ENCODE data around the gene CWC27. TPM values are rescaled to one million over a fixed set of nuclear protein-coding genes. Genes with fewer than 3 reads are reported as not detected.

The CWC27 gene
- total and polyA plus RNA-seq, 8 donors, result 5.8 to 25.7 (median 14.3) TPM; not detected in 1

DNA sequence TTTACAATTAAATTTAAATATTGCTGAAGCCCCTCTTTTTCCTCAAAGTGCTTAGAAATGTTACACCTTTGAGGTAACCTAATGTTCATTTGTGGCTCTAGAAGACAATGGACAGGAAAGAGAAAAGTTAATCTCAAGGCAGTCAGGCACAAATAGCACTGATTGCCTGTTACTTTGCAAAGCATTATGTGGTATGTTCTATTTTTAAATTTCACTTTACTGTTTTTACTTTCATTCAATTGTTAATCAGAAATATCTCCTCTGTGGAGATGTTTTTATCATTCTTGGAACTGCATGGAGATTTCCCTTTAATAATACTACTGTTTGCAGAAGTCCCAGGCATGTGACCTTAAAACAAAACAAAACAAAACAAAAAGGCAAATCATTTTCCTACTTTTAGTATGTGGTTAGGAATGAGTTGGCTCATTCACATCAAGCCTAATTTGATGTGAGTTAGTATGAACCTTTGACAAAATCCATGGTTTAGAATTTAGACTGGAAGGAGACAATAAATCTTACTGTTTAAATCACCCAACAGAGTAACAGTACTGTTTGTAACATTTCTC is 67.5 kb downstream of the CWC27 start:
- no peaks in the 10 kb centered on the region for H3K27me3 ChIP-seq
- intact Hi-C loops (cut with DNase I; ENCODE audit: low total_unique reads), result no loop called here
- no peak for TF ChIP-seq POLR2A (IDR thresholded peaks at IDR 0.05)
- no peak for TF ChIP-seq POLR2AphosphoS5 (IDR thresholded peaks at IDR 0.05)
- TF ChIP-seq, protein P1, sequence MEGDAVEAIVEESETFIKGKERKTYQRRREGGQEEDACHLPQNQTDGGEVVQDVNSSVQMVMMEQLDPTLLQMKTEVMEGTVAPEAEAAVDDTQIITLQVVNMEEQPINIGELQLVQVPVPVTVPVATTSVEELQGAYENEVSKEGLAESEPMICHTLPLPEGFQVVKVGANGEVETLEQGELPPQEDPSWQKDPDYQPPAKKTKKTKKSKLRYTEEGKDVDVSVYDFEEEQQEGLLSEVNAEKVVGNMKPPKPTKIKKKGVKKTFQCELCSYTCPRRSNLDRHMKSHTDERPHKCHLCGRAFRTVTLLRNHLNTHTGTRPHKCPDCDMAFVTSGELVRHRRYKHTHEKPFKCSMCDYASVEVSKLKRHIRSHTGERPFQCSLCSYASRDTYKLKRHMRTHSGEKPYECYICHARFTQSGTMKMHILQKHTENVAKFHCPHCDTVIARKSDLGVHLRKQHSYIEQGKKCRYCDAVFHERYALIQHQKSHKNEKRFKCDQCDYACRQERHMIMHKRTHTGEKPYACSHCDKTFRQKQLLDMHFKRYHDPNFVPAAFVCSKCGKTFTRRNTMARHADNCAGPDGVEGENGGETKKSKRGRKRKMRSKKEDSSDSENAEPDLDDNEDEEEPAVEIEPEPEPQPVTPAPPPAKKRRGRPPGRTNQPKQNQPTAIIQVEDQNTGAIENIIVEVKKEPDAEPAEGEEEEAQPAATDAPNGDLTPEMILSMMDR (IDR thresholded peaks at IDR 0.05), result no peak
- no peak for TF ChIP-seq EP300 (IDR thresholded peaks at IDR 0.05)

DNA sequence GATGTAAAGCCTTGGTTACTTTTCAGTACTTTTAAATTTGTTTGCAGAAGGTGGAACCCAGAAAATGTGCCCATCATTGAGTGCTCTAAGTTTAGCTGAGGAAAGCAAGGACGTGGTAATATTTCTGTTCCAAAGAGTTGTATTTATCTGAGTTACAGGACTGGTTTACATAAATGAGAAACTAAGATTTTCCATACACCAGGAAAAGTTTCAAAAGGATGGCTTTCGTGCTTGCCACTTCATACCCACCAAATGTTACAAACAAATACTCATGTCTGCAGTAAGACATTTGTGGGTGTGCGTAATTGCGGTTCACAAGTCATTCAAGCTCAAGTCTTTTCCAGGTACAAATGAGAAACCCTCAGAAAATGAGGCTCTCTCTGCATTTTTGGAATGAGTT is 68.1 kb downstream of the CWC27 start:
- no peaks in the 10 kb centered on the region for H3K27me3 ChIP-seq
- 72 to 87% (median 82%) methylated on average over 4 of the region's 4 CpGs for WGBS, 5 donors
- H3K4me3 ChIP-seq, result no peak overlapping the region
- intact Hi-C loops (cut with DNase I; ENCODE audit: low total_unique reads), result no loop called here
- H3K27ac ChIP-seq, result peak overlapping the region in 2 of 5 donors; percentile 5 to 44
- H3K9me3 ChIP-seq, result no peaks in the 10 kb centered on the region
- peaks cover 0 to 34% (median 16%) of the 10 kb centered on the region in 4 donors for H3K4me1 ChIP-seq
- TF ChIP-seq, protein P1 (IDR thresholded peaks at IDR 0.05), result no peak
- TF ChIP-seq EP300 (IDR thresholded peaks at IDR 0.05), result no peak
- TF ChIP-seq POLR2A (IDR thresholded peaks at IDR 0.05), result no peak
- no peak for TF ChIP-seq POLR2AphosphoS5 (IDR thresholded peaks at IDR 0.05)
- peaks cover 0 to 12% (median 4%) of the 10 kb centered on the region in 4 donors for H3K36me3 ChIP-seq
- no peak for DNase-seq

More for the DNA sequence above, 67.5 kb downstream of the CWC27 start:
- Histone ChIP-seq H3K9me3 (no peaks in the 10 kb centered on the region), H3K36me3 (peaks cover 0 to 7% (median 4%) of the 10 kb centered on the region in 4 donors), H3K4me3 (no peak overlapping the region), H3K4me1 (peaks cover 0 to 34% (median 16%) of the 10 kb centered on the region in 4 donors), H3K27ac (peak overlapping the region in 2 of 5 donors; percentile 18 to 44)
- no peak for DNase-seq

DNA sequence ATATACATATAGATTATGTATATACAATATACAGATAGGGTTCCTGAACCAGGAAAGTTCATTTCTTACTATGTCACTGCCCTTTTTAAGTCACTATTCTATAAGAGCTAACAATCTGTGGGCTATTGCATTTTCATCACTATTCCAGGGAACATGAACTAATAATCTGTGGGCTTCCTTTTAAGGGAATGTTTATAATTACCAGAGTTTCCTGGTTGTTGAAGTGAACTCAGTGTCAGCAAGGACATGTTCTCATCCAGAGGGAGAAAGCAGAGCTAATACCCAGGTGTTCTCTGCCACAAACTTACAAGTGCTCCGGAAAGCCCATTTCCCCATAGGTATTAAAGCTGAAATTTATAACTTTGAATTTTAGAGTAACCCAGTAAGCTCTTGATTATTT is 69.6 kb downstream of the CWC27 start:
- intact Hi-C loops (cut with DNase I; ENCODE audit: low total_unique reads), result no loop called here
- no peaks in the 10 kb centered on the region for H3K27me3 ChIP-seq
- no peak overlapping the region for H3K4me3 ChIP-seq
- H3K36me3 ChIP-seq, result peaks cover 0 to 23% (median 4%) of the 10 kb centered on the region in 4 donors
- no peaks in the 10 kb centered on the region for H3K9me3 ChIP-seq
- DNase-seq, result no peak
- no peak for TF ChIP-seq POLR2A (IDR thresholded peaks at IDR 0.05)
- TF ChIP-seq, protein P1 (IDR thresholded peaks at IDR 0.05), result no peak
- TF ChIP-seq EP300 (IDR thresholded peaks at IDR 0.05), result no peak
- no peak for TF ChIP-seq POLR2AphosphoS5 (IDR thresholded peaks at IDR 0.05)
- 75 to 86% (median 82%) methylated on average over 1 of the region's 1 CpG for WGBS, 5 donors
- H3K27ac ChIP-seq, result peak overlapping the region in 1 of 5 donors; percentile 44
- H3K4me1 ChIP-seq, result peaks cover 0 to 34% (median 16%) of the 10 kb centered on the region in 4 donors

DNA sequence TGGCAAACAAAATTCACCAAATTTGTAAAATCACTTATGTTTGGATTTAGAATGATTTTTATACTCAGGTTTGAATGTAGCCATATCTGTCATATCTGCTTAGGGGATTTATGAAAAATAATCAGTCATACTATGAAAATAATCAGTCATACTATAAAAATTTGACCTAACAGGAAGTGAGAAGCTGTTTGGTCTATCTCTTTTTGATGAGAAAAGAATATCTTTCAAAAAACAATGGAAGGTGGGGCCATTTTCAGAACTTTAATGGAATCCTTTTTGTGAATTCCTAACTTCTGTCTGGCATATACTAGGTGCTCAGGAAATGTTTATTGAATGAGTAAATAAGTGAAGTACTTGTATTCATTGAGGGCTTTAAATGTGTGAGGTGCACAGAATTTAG is 70.1 kb downstream of the CWC27 start:
- no peaks in the 10 kb centered on the region for H3K27me3 ChIP-seq
- intact Hi-C loops (cut with DNase I; ENCODE audit: low total_unique reads), result no loop called here
- H3K27ac ChIP-seq, result no peak overlapping the region
- H3K36me3 ChIP-seq, result peaks cover 0 to 23% (median 4%) of the 10 kb centered on the region in 4 donors
- DNase-seq, result no peak
- TF ChIP-seq, protein P1 (IDR thresholded peaks at IDR 0.05), result no peak
- TF ChIP-seq EP300 (IDR thresholded peaks at IDR 0.05), result no peak
- TF ChIP-seq POLR2A (IDR thresholded peaks at IDR 0.05), result no peak
- TF ChIP-seq POLR2AphosphoS5 (IDR thresholded peaks at IDR 0.05), result no peak
- no peak overlapping the region for H3K4me3 ChIP-seq
- peaks cover 0 to 32% (median 16%) of the 10 kb centered on the region in 4 donors for H3K4me1 ChIP-seq
- no peaks in the 10 kb centered on the region for H3K9me3 ChIP-seq

Data from stomach (tissue), 9 donors.